ENCODE measurements around the gene PDE1A. TPM values are rescaled to one million over a fixed set of nuclear protein-coding genes. Genes with fewer than 3 reads are reported as not detected.

The PDE1A gene
- total RNA-seq, 4 donors from 2014 or later, result 2.3 to 8.1 (median 2.9) TPM

DNA sequence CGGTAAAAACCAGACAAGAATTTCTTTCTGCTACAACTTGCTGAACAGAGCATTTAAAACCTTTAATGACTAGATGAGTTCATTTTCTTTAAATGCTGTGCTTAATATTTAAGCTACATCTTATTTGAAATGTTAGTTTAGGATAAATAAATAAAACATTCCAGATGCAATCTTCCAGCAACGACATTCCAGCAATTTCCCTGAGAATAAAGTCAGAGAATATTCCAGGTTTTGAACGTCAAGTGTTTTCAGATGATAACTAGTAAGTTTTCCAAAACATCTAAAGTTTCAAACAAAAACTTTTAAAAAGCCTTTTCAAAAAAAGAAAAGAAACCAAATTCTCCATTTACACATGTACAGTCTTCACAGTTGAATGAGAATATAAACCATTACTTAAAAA lies 336.4 kb downstream of the PDE1A start:
- TF ChIP-seq EP300 (IDR thresholded peaks at IDR 0.05) (no peak), POLR2A (IDR thresholded peaks at IDR 0.05) (no peak)
- no peak for DNase-seq (ENCODE audit: low spot score in 2 of 2)
- Histone ChIP-seq H3K27me3 (no peaks in the 10 kb centered on the region), H3K4me3 (no peak overlapping the region), H3K4me1 (no peaks in the 10 kb centered on the region), H3K9me3 (no peaks in the 10 kb centered on the region), H3K36me3 (no peaks in the 10 kb centered on the region), H3K27ac (no peak overlapping the region)
- WGBS, result 51% methylated on average over 3 of the region's 3 CpGs

All from suprapubic skin (tissue), 4 donors.